Kidney (tissue), 14 donors: ENCODE measurements around the gene FAM107B. TPM values are rescaled to one million over a fixed set of nuclear protein-coding genes. Genes with fewer than 3 reads are reported as not detected.

Experiments used
- DNase-seq, 5 donors: peaks; one replicate each; pipeline ENCODE4 v3.0.0-alpha.2; 2013 to 2020
- FAIRE-seq: peaks from 2 replicates; lab custom pipeline; 2012; peaks lifted over from hg19 to GRCh38; lab: Jason Lieb, UNC
- H3K27ac ChIP-seq, 2 donors: one replicate each; pipeline ENCODE4 v1.7.0; 2013; ENCODE audit warnings: low read depth in 2 of 2, low read length in 2 of 2, inconsistent platforms in 1 of 2
- H3K27me3 ChIP-seq: one replicate; pipeline ENCODE4 v1.7.1; 2013; ENCODE audit warnings: low read length, inconsistent platforms; ENCODE audit not compliant: control insufficient read depth, insufficient read depth
- H3K36me3 ChIP-seq, 3 donors: one replicate each; pipeline versions ENCODE4 v1.7.0 to v1.7.1; 2013; ENCODE audit warnings: low read length in 3 of 3, control low read depth in 1 of 3, inconsistent platforms in 1 of 3; ENCODE audit not compliant: insufficient read depth in 3 of 3, control insufficient read depth in 2 of 3
- H3K4me1 ChIP-seq, 3 donors: one replicate each; pipeline versions ENCODE4 v1.7.0 to v1.7.1; 2013; ENCODE audit warnings: low read length in 3 of 3, inconsistent platforms in 1 of 3, low read depth in 1 of 3; ENCODE audit not compliant: control insufficient read depth in 2 of 3, insufficient read depth in 2 of 3
- H3K4me3 ChIP-seq, 3 donors: one replicate each; pipeline versions ENCODE4 v1.7.0 to v1.8.1; 2013; ENCODE audit warnings: low read length in 3 of 3, control low read depth in 1 of 3, inconsistent platforms in 1 of 3
- H3K9ac ChIP-seq, 3 donors: one replicate each; pipeline versions ENCODE4 v1.7.0 to v1.7.1; 2013; ENCODE audit warnings: low read length in 3 of 3, control low read depth in 1 of 3, inconsistent platforms in 1 of 3
- H3K9me3 ChIP-seq, 3 donors: one replicate each; pipeline versions ENCODE4 v1.7.0 to v1.7.1; 2013; ENCODE audit warnings: low read length in 3 of 3, control low read depth in 1 of 3, inconsistent platforms in 1 of 3; ENCODE audit not compliant: control insufficient read depth in 2 of 3, insufficient read depth in 1 of 3
- intact Hi-C: fragments of 100-400 bp; cut with DNase I; formaldehyde crosslinking; loops from one replicate; pipeline ENCODE4 v1.11.1; 2022
- polyA plus RNA-seq: library from polyadenylated mRNA; stranded (reverse); fragments of 350-450 nt; fragmentation: Illumina TruSeq; extraction: RNeasy Lipid Tissue Mini Kit (QIAGEN cat#74804); gene quantifications from one replicate; pipeline ENCODE4 v1.2.3, GENCODE V29; 2014; ENCODE audit warnings: low read depth, low replicate concordance; ENCODE audit not compliant: insufficient read depth
- total RNA-seq: library from RNA; stranded (reverse); fragmentation: NEBNext Ultra II Directional; extraction: Animal tissue kit (Norgen Biotek cat#: 25700); gene quantifications from one replicate; pipeline ENCODE4 v1.2.1, GENCODE V29; 2021
- TF ChIP-seq, protein P1 (sequence below): IDR thresholded peaks from 3 replicates; pipeline ENCODE4 v1.5.1; 2012; ENCODE audit warnings: mild to moderate bottlenecking, moderate library complexity, borderline replicate concordance; ENCODE audit not compliant: insufficient read depth; ENCODE audit errors: extremely low read depth
- donor health status: control.
- donor health status: control.
- donor health status: control.
- donor health status: control.
- donor health status: control.
- donor health status: DM: yes; HTN: yes; CAD: no.
- donor health status: Normal renal cell carcinoma (clear cell type).

The FAM107B gene
- total and polyA plus RNA-seq, 2 donors from 2014 or later = 105 to 122 TPM

GRCh38 chr10:14776546-14776945 lies 1.8 kb upstream of the FAM107B start:
- intact Hi-C loops = no loop called here
- TF ChIP-seq, protein P1, sequence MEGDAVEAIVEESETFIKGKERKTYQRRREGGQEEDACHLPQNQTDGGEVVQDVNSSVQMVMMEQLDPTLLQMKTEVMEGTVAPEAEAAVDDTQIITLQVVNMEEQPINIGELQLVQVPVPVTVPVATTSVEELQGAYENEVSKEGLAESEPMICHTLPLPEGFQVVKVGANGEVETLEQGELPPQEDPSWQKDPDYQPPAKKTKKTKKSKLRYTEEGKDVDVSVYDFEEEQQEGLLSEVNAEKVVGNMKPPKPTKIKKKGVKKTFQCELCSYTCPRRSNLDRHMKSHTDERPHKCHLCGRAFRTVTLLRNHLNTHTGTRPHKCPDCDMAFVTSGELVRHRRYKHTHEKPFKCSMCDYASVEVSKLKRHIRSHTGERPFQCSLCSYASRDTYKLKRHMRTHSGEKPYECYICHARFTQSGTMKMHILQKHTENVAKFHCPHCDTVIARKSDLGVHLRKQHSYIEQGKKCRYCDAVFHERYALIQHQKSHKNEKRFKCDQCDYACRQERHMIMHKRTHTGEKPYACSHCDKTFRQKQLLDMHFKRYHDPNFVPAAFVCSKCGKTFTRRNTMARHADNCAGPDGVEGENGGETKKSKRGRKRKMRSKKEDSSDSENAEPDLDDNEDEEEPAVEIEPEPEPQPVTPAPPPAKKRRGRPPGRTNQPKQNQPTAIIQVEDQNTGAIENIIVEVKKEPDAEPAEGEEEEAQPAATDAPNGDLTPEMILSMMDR = no peak
- Histone ChIP-seq H3K27ac (no peak overlapping the region), H3K9ac (no peak overlapping the region), H3K36me3 (no peaks in the 10 kb centered on the region), H3K4me3 (no peak overlapping the region), H3K27me3 (no peaks in the 10 kb centered on the region), H3K4me1 (peaks cover 0 to 9% (median 5%) of the 10 kb centered on the region in 3 donors), H3K9me3 (no peaks in the 10 kb centered on the region)
- FAIRE-seq (no peak), DNase-seq (no peak)

DNA sequence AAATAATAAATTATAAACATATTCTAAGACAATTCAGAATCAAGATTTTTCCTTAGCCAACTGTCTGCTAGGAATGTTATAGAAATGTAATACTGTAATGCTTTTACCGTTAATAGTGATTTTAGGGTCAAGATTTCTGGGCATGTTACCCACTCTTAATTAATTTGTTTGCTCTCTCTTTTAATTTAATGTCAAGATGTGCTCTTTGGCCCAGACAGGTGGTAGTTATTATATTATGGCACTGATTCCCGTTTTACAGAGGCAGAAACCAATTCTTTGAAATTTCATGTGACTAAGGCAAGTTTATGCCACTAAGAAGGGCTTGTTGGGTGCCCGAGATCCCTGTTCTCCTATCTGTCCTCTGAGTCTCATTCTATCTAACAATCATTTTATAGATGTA lies 959 bp upstream of the FAM107B start:
- no peak for DNase-seq
- no peak overlapping the region for H3K9ac ChIP-seq
- TF ChIP-seq, protein P1 = no peak
- H3K4me1 ChIP-seq = peaks cover 0 to 9% (median 5%) of the 10 kb centered on the region in 3 donors
- FAIRE-seq = no peak
- no peak overlapping the region for H3K4me3 ChIP-seq
- H3K27me3 ChIP-seq = no peaks in the 10 kb centered on the region
- no peaks in the 10 kb centered on the region for H3K9me3 ChIP-seq
- H3K27ac ChIP-seq = no peak overlapping the region
- intact Hi-C loops = no loop called here
- no peaks in the 10 kb centered on the region for H3K36me3 ChIP-seq

DNA sequence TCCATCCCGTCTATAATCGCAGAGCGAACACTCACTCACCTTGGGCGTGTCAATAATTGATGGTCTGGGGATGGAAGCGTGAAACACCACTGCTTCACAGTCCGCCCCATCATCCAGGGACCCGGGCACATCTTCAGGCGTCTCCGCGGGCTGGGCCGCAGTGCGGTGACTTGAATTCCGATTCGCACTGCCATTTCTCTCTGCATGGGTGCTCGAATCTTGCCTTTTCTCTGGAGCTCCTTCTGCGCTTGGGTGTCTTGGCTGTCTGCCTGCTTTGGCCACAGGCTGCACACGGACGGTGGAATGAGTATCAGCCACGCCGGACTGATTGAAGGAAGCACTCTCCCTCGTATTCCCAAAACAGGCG lies 500 bp downstream of the FAM107B start:
- Histone ChIP-seq H3K27me3 (no peaks in the 10 kb centered on the region), H3K4me1 (peaks cover 0 to 5% (median 3%) of the 10 kb centered on the region in 3 donors), H3K9ac (no peak overlapping the region), H3K9me3 (no peaks in the 10 kb centered on the region), H3K27ac (no peak overlapping the region), H3K4me3 (no peak overlapping the region), H3K36me3 (no peaks in the 10 kb centered on the region)
- TF ChIP-seq, protein P1 = no peak
- intact Hi-C loops = no loop called here
- FAIRE-seq (no peak), DNase-seq (no peak)
